K562 (cell line): ENCODE measurements around the gene UNC45B. TPM values are rescaled to one million over a fixed set of nuclear protein-coding genes. Genes with fewer than 3 reads are reported as not detected.
"Not testable (repeated sequence)": the region's sequence is repeated elsewhere in the genome, so short reads cannot be mapped to it uniquely, and the experiment has no call there.

ENCODE experiments used
- ATAC-seq: fragments of 200-7000 bp; cut with Tn5 transposase; 3 replicates; pipeline ENCODE4 v1.9.1; 2020; ENCODE audit warnings: moderate library complexity
- BruUV-seq: library from RNA; stranded (reverse); fragments of 400-500 nt; replicated peaks from 2 replicates; lab custom pipeline; 2021; lab: Mats Ljungman, UMichigan
- CTCF ChIA-PET: fragments of 300-600 bp; formaldehyde crosslinking; extraction: SDS; loops from one replicate; lab custom pipeline; 2021; ENCODE audit warnings: low intra/inter-chr PET ratio; lab: Yijun Ruan, JAX
- POLR2A ChIA-PET: fragments of 300-600, 350-650 bp; sonication (Branson Sonifier 250); formaldehyde crosslinking; extraction: SDS; loops from one replicate; lab custom pipeline; 2021; ENCODE audit warnings: antibody characterized with exemption, inconsistent platforms; lab: Yijun Ruan, JAX
- DNase-seq, 4 experiments: peaks; one replicate each; pipeline versions ENCODE4 v3.0.0 to v3.0.0-alpha.2; 2011 to 2018; ENCODE audit warnings: low spot score in 3 of 4, mixed read lengths in 3 of 4; ENCODE audit errors: extremely low read depth in 1 of 4
- FAIRE-seq: peaks from 2 replicates; lab custom pipeline; 2011; peaks lifted over from hg19 to GRCh38; lab: Jason Lieb, UNC
- H2AFZ ChIP-seq: 2 replicates; pipeline ENCODE4 v1.6.0; 2011; ENCODE audit warnings: low read depth, low read length, control low read depth, inconsistent platforms
- H3K27ac ChIP-seq: fragments of 200-600 bp; 3 replicates; pipeline ENCODE4 v1.8.0; 2011; ENCODE audit warnings: low read depth, mild to moderate bottlenecking, control low read depth, inconsistent platforms, low read length, moderate library complexity, mixed read lengths; ENCODE audit errors: extremely low read depth
- H3K27me3 ChIP-seq, 2 experiments: fragments of 300-600 bp in 1 of 2; 2 replicates in 1 of 2; 3 replicates in 1 of 2; pipeline versions ENCODE4 v1.6.0 to v1.8.0; 2011; ENCODE audit warnings: inconsistent platforms in 2 of 2, low read length in 2 of 2, mild to moderate bottlenecking in 1 of 2, mixed read lengths in 1 of 2, moderate library complexity in 1 of 2; ENCODE audit not compliant: control insufficient read depth in 2 of 2, insufficient read depth in 2 of 2
- H3K36me3 ChIP-seq: fragments of 300-600 bp; 3 replicates; pipeline ENCODE4 v1.8.0; 2011; ENCODE audit warnings: mild to moderate bottlenecking, low read length, inconsistent platforms; ENCODE audit not compliant: control insufficient read depth, insufficient read depth
- H3K4me1 ChIP-seq, 2 experiments: fragments of 200-600 bp in 1 of 2; replicated peaks in 1 of 2; 2 replicates in 1 of 2; 3 replicates in 1 of 2; pipeline versions ENCODE4 v1.5.1 to v1.8.0; 2011; ENCODE audit warnings: inconsistent platforms in 2 of 2, low read length in 2 of 2, mild to moderate bottlenecking in 1 of 2, mixed read lengths in 1 of 2, moderate library complexity in 1 of 2; ENCODE audit not compliant: control insufficient read depth in 2 of 2, insufficient read depth in 2 of 2
- H3K4me2 ChIP-seq: 2 replicates; pipeline ENCODE4 v1.6.1; 2011; ENCODE audit warnings: low read length, control low read depth, inconsistent platforms, mixed read lengths; ENCODE audit not compliant: insufficient read depth
- H3K4me3 ChIP-seq: fragments of 200-600 bp; sonication (generic), shearing (Covaris generic); 2 replicates; pipeline ENCODE4 v1.5.1; 2016; ENCODE audit warnings: control low read depth, inconsistent platforms
- H3K79me2 ChIP-seq: fragments of 200-600 bp; 3 replicates; pipeline ENCODE4 v1.8.0; 2011; ENCODE audit warnings: low read length, inconsistent platforms; ENCODE audit not compliant: control insufficient read depth, insufficient read depth
- H3K9ac ChIP-seq, 2 experiments: 2 replicates each; pipeline versions ENCODE4 v1.6.0 to v1.6.1; 2011; ENCODE audit warnings: low read depth in 2 of 2, low read length in 2 of 2, control low read depth in 1 of 2, inconsistent platforms in 1 of 2, mild to moderate bottlenecking in 1 of 2, mixed read lengths in 1 of 2; ENCODE audit not compliant: insufficient read depth in 1 of 2
- H3K9me1 ChIP-seq: one replicate; pipeline ENCODE4 v1.6.0; 2011; ENCODE audit warnings: inconsistent platforms, mild to moderate bottlenecking, low read length, moderate library complexity; ENCODE audit not compliant: control insufficient read depth, insufficient read depth
- H3K9me3 ChIP-seq: replicated peaks from 2 replicates; pipeline ENCODE4 v1.5.1; 2011; ENCODE audit warnings: low read depth, low read length, inconsistent platforms; ENCODE audit not compliant: control insufficient read depth, insufficient read depth
- H4K20me1 ChIP-seq: replicated peaks from 2 replicates; pipeline ENCODE4 v1.6.1; 2011; ENCODE audit warnings: low read length, inconsistent platforms, mixed read lengths; ENCODE audit not compliant: control insufficient read depth, insufficient read depth
- ATF7 ChIP-seq: fragments of 450-650 bp; IDR thresholded peaks from 2 replicates; pipeline ENCODE4 v1.7.1; 2014; ENCODE audit warnings: mild to moderate bottlenecking, moderate library complexity
- CEBPB ChIP-seq: fragments of 450-650 bp; IDR thresholded peaks from 2 replicates; pipeline ENCODE4 v1.6.1; 2016; ENCODE audit warnings: missing genetic modification characterization, missing compliant biosample characterization
- CEBPG ChIP-seq, 3 experiments: fragments of 200-800 bp in 1 of 3; sonication (Bioruptor generic) in 1 of 3; sonication (generic) in 1 of 3; formaldehyde crosslinking in 1 of 3; IDR thresholded peaks in 2 of 3; conservative IDR thresholded peaks in 1 of 3; 2 replicates each; pipeline versions ENCODE4 v1.6.1 to v1.8.0; 2016 to 2022; ENCODE audit warnings: missing compliant biosample characterization in 2 of 3, missing genetic modification characterization in 2 of 3, mild to moderate bottlenecking in 1 of 3, missing genetic modification reagents in 1 of 3
- JUND ChIP-seq, 2 experiments: IDR thresholded peaks; 2 replicates in 1 of 2; 3 replicates in 1 of 2; pipeline ENCODE4 v1.6.1; 2011; ENCODE audit warnings: borderline replicate concordance in 2 of 2, low read depth in 2 of 2, low read length in 2 of 2, improper control_type of control experiment in 1 of 2, missing biosample characterization in 1 of 2, missing genetic modification characterization in 1 of 2, missing genetic modification reagents in 1 of 2
- LEF1 ChIP-seq: fragments of 450-650 bp; IDR thresholded peaks from 2 replicates; pipeline ENCODE4 v1.6.1; 2016; ENCODE audit warnings: mild to moderate bottlenecking
- TOE1 ChIP-seq, 2 experiments: fragments of 450-650 bp in 1 of 2; sonication (generic) in 1 of 2; formaldehyde crosslinking in 1 of 2; IDR thresholded peaks; 2 replicates each; pipeline versions ENCODE4 v1.7.1 to v1.8.0; 2016 to 2022; ENCODE audit warnings: borderline replicate concordance in 2 of 2, mild to moderate bottlenecking in 2 of 2, antibody characterized with exemption in 1 of 2, inconsistent platforms in 1 of 2, low read depth in 1 of 2, missing genetic modification reagents in 1 of 2, moderate library complexity in 1 of 2
- ZNF3 ChIP-seq: fragments of 250-450 bp; sonication (Bioruptor Pico); IDR thresholded peaks from 2 replicates; pipeline ENCODE4 v1.5.0; 2021; ENCODE audit warnings: mild to moderate bottlenecking, moderate library complexity
- WGBS: fragments of 100-300 bp; shearing (Covaris generic); methylation state at CpG from one replicate; pipeline ENCODE4 v1.1.6; 2016; ENCODE audit warnings: low coverage, mixed read lengths; ENCODE audit not compliant: insufficient coverage; ENCODE audit errors: missing lambda C conversion rate; 5-methylcytosine and 5-hydroxymethylcytosine counted together
- in situ Hi-C: fragments of 300-500 bp; cut with MboI; formaldehyde crosslinking; loops from 4 replicates; pipeline ENCODE4 v1.15.0; 2018; ENCODE audit warnings: inconsistent platforms, mixed read lengths
- intact Hi-C: fragments of 100-400 bp; cut with micrococcal nuclease; formaldehyde crosslinking; loops from 2 replicates; pipeline ENCODE4 v1.14.2; 2022
- polyA plus RNA-seq, 8 experiments: library from polyadenylated mRNA; depleted of rRNA in 4 of 8; stranded (reverse) in 5 of 8; unstranded in 3 of 8; fragments of >200 nt; fragmentation: Nextera tagmentation in 2 of 8; fragmentation: Illumina TruSeq in 1 of 8; extraction: Ambion mirVana in 2 of 8; extraction: Trizol in 1 of 8; gene quantifications; 2 replicates each; pipeline versions ENCODE4 v1.2.1 to v1.2.3, GENCODE V29; 2011 to 2014; ENCODE audit warnings: inconsistent platforms in 1 of 8, missing spikeins in 1 of 8
- total RNA-seq, 7 experiments: library from RNA; depleted of rRNA in 6 of 7; stranded (reverse); fragments of >200 nt in 6 of 7; fragmentation: Illumina TruSeq in 2 of 7; extraction: Trizol in 2 of 7; gene quantifications; 2 replicates each; pipeline versions ENCODE4 v1.2.1 to v1.2.3, GENCODE V29; 2011 to 2021; ENCODE audit warnings: low replicate concordance in 1 of 7
- TF ChIP-seq, protein P1 (sequence below): fragments of 450-650 bp; IDR thresholded peaks from 2 replicates; pipeline ENCODE4 v1.6.1; 2016; ENCODE audit warnings: low read depth, mild to moderate bottlenecking, moderate library complexity
- TF ChIP-seq, protein P2 (sequence below), 2 experiments: fragments of 450-650 bp in 1 of 2; sonication (generic) in 1 of 2; formaldehyde crosslinking in 1 of 2; IDR thresholded peaks in 1 of 2; conservative IDR thresholded peaks in 1 of 2; 2 replicates each; pipeline versions ENCODE4 v1.6.1 to v1.8.1; 2016 to 2023; ENCODE audit warnings: mild to moderate bottlenecking in 2 of 2, moderate library complexity in 2 of 2, inconsistent platforms in 1 of 2, missing genetic modification reagents in 1 of 2

Gene UNC45B
- total and polyA plus RNA-seq, 9 of the 15 experiments (the other 6 are each of a cell fraction or from before 2014, with no cell fraction given), result not detected

DNA sequence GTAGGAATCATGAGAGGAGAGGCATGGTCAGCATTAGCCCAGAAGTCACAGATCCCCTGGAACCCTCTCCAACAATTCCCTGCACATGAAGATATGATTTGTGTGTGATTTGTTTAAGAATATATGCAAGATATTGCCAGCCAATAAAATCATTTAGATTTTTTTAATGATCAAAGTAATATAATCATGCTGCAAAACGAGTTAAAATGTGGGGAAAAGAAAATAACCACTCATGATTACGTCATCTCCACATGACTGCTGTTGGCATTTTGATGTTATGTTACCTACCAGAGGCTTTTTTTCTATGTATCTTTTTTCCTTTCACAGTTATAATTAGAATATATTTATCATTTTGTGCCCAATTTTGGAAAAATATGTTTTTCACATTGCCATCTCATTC lies 24.2 kb downstream of the UNC45B start:
- FAIRE-seq, result no peak

GRCh38 chr17:35172321-35172720 lies 24.7 kb downstream of the UNC45B start:
- H3K79me2 ChIP-seq, H3K27ac ChIP-seq, H3K36me3 ChIP-seq, H3K9me1 ChIP-seq, H2AFZ ChIP-seq, BruUV-seq, ATAC-seq, H3K4me1 ChIP-seq, POLR2A ChIA-PET, intact Hi-C loops, H4K20me1 ChIP-seq, H3K4me2 ChIP-seq, H3K4me3 ChIP-seq, DNase-seq, H3K9me3 ChIP-seq, FAIRE-seq, H3K9ac ChIP-seq: not testable (repeated sequence)
- CTCF ChIA-PET, result interaction anchor here (1.6 kb wide), 1 partner anchor 575 kb away, joined by 5 read pairs; no protein-coding TSS in a partner anchor
- H3K27me3 ChIP-seq, result peaks cover 11 to 55% of the 10 kb centered on the region in 2 experiments
- 2% methylated on average over 3 of the region's 3 CpGs for WGBS
- in situ Hi-C loops, result loop anchor here (5.0 kb wide), 1 partner anchor 365 kb away; the partner anchor contains the start of gene SLFN12L

More for the DNA sequence above, 24.2 kb downstream of the UNC45B start:
- no peaks in the 10 kb centered on the region for H4K20me1 ChIP-seq
- WGBS, result 3% methylated on average over 2 of the region's 2 CpGs
- POLR2A ChIA-PET, result no interaction called here
- H3K9me1 ChIP-seq, result no peaks in the 10 kb centered on the region
- H3K36me3 ChIP-seq, result no peaks in the 10 kb centered on the region
- H3K9me3 ChIP-seq, result no peaks in the 10 kb centered on the region
- in situ Hi-C loops (loop anchor here (5.0 kb wide), 1 partner anchor 365 kb away; the partner anchor contains the start of gene SLFN12L), intact Hi-C loops (loop anchor here (2.0 kb wide), 2 partner anchors 361 to 575 kb away; no protein-coding TSS in a partner anchor)
- DNase-seq (no peak), ATAC-seq (no peak)
- no peak for TF ChIP-seq CEBPG (CRISPR knock-in tag; IDR thresholded peaks at IDR 0.05)
- TF ChIP-seq CEBPG (tag; conservative IDR thresholded peaks at IDR 0.05 in 1 of 2, IDR thresholded peaks at IDR 0.05 in 1 of 2), result peak; percentile 68 to 75
- peak; percentile 93 for TF ChIP-seq ATF7
- TF ChIP-seq JUND (IDR thresholded peaks at IDR 0.05; ENCODE audit: borderline replicate concordance, low read depth, low read length), result peak; percentile 65; the same call in 1 of the 2 replicates
- peak; percentile 85 for TF ChIP-seq JUND (tag; IDR thresholded peaks at IDR 0.05; ENCODE audit: borderline replicate concordance, low read depth, low read length)
- TF ChIP-seq, protein P1, sequence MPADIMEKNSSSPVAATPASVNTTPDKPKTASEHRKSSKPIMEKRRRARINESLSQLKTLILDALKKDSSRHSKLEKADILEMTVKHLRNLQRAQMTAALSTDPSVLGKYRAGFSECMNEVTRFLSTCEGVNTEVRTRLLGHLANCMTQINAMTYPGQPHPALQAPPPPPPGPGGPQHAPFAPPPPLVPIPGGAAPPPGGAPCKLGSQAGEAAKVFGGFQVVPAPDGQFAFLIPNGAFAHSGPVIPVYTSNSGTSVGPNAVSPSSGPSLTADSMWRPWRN, result no peak
- TF ChIP-seq, protein P2, sequence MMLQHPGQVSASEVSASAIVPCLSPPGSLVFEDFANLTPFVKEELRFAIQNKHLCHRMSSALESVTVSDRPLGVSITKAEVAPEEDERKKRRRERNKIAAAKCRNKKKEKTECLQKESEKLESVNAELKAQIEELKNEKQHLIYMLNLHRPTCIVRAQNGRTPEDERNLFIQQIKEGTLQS (IDR thresholded peaks at IDR 0.05), result peak; percentile 94
- TF ChIP-seq, protein P2 (CRISPR knock-in tag; conservative IDR thresholded peaks at IDR 0.05), result no peak
- TF ChIP-seq CEBPB (tag), result peak; percentile 46; the same call in 1 of the 2 replicates
- TF ChIP-seq LEF1, result no peak
- no peak for TF ChIP-seq ZNF3
- no peak for TF ChIP-seq TOE1 (IDR thresholded peaks at IDR 0.05; ENCODE audit: borderline replicate concordance)
- TF ChIP-seq TOE1 (CRISPR knock-in tag; IDR thresholded peaks at IDR 0.05; ENCODE audit: borderline replicate concordance, low read depth), result no peak
- no peak overlapping the region for H3K4me3 ChIP-seq
- no TSS peak for BruUV-seq
- no peak overlapping the region for H3K4me2 ChIP-seq
- no peaks in the 10 kb centered on the region for H3K79me2 ChIP-seq
- no peak overlapping the region for H3K9ac ChIP-seq
- peaks cover 11 to 59% of the 10 kb centered on the region in 2 experiments for H3K27me3 ChIP-seq
- H3K27ac ChIP-seq, result no peak overlapping the region
- no peak overlapping the region for H2AFZ ChIP-seq
- H3K4me1 ChIP-seq, result no peaks in the 10 kb centered on the region
- CTCF ChIA-PET, result interaction anchor here (0.5 to 1.6 kb wide), 3 partner anchors 367 to 576 kb away, joined by 3 to 6 read pairs (median 5); no protein-coding TSS in a partner anchor
